ENCODE results near the gene ATXN7L1. TPM values are rescaled to one million over a fixed set of nuclear protein-coding genes. Genes with fewer than 3 reads are reported as not detected.
"Not testable (repeated sequence)": the region's sequence is repeated elsewhere in the genome, so short reads cannot be mapped to it uniquely, and the experiment has no call there.

ATXN7L1 gene
- total and polyA plus RNA-seq, 2 donors = 7.2 to 7.8 TPM

DNA sequence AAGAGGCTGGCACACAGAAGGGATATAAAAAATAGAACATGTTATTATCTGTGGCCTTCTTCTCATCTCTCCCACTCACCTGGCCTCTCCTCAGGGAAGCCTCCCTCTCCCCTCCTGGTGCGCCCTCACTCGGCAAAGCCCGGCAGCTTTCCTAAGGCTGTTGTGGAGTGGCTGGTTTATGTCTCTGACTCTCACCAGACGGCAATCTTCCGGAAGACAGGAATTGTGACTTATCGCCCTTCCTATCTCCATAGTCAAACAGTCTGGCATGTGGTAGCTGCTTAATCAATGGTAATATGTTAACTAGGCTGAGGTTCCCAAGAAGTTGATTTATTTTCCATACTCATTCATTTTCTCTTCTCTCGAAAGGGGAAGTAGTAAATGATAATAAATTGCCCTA is 78.7 kb downstream of the ATXN7L1 start:
- DNase-seq (ENCODE audit: low read depth in 6 of 9, low spot score in 9 of 9) = no peak
- Histone ChIP-seq H3K4me1 (ENCODE audit: control insufficient read depth in 2 of 2, insufficient read depth in 2 of 2, low read length in 2 of 2) (peaks cover 0 to 2% of the 10 kb centered on the region in 2 donors), H3K36me3 (ENCODE audit: control insufficient read depth in 2 of 2, insufficient read depth in 2 of 2, low read length in 1 of 2) (no peaks in the 10 kb centered on the region), H3K27me3 (ENCODE audit: control insufficient read depth in 2 of 2, insufficient read depth in 1 of 2, low read length in 1 of 2) (no peaks in the 10 kb centered on the region), H3K9me3 (ENCODE audit: control insufficient read depth in 2 of 2, insufficient read depth in 1 of 2, low read length in 1 of 2) (no peaks in the 10 kb centered on the region), H3K4me3 (ENCODE audit: low read length in 2 of 2) (no peak overlapping the region), H3K27ac (ENCODE audit: low read depth in 1 of 2, low read length in 1 of 2) (no peak overlapping the region)
- 99% methylated on average over 7 of the region's 7 CpGs for WGBS

DNA sequence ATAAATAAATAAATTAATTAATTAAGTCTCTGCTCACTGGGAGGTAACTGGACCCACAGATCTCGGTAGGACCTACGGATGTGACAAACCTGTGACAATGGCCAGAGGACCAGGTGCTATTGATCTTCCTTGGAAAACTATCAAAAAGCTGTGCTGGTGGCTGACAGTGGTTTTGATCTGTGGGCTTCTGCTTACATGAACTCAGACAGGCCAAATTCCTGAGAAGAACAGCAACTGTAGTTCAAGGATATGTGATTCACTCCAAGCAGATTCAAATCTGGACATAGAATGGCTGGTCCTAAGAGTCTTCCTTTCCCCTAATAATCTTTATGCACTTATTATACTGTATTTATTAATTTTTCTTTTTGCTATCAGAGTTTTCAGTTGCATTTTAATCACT is 80.0 kb downstream of the ATXN7L1 start:
- Histone ChIP-seq H3K36me3 (ENCODE audit: control insufficient read depth in 2 of 2, insufficient read depth in 2 of 2, low read length in 1 of 2) (no peaks in the 10 kb centered on the region), H3K27ac (ENCODE audit: low read depth in 1 of 2, low read length in 1 of 2) (no peak overlapping the region), H3K27me3 (ENCODE audit: control insufficient read depth in 2 of 2, insufficient read depth in 1 of 2, low read length in 1 of 2) (no peaks in the 10 kb centered on the region), H3K9me3 (ENCODE audit: control insufficient read depth in 2 of 2, insufficient read depth in 1 of 2, low read length in 1 of 2) (no peaks in the 10 kb centered on the region), H3K4me3 (ENCODE audit: low read length in 2 of 2) (no peak overlapping the region), H3K4me1 (ENCODE audit: control insufficient read depth in 2 of 2, insufficient read depth in 2 of 2, low read length in 2 of 2) (peaks cover 0 to 2% of the 10 kb centered on the region in 2 donors)
- WGBS = 99% methylated on average over 2 of the region's 2 CpGs
- no peak for DNase-seq (ENCODE audit: low read depth in 6 of 9, low spot score in 9 of 9)

DNA sequence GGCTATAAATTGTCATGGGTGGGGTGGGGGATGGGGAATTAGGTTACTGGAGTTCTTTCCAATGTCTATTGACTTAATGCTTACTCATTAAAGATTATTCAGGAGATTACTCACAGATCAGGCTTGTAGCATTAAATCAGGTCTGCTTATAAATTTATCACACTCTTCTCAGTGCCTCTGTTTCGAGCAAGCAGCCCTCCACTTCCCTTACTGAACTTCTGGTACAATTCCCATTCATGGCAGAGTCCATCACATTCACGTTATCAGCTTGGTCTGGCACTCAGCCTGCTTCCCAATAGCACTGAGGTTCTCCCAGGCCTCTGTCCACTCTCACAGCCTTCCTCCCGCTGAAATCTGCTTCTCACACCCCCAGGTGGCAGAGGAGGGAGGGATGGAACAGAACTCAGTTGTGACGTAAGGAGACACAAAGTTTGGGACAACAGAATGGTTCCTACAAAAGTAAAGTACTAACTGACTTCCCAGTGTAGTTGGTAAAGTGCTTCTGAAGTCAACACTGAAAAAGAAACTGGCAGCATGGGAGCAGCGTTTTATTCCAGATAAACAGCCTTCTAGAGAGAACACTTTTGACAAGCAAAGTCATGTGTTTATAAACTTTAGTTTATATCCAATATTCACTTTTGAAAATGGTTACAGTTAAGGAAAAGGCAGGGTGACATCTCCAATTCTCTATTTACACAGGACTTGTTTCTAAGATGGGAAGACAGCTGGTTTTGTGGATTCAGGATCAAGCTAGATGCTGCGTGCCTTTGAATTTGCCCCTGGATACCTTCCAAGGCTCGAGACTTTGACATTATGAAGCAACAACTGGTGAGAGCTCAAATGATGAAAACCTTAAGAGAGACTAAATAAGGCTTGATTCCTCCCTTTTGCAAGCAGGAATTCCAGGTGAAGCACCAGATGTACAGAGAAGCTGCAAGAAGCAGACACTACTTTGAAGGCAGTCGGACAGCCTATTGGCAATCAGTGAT is 81.4 kb downstream of the ATXN7L1 start:
- H3K27me3 ChIP-seq (ENCODE audit: control insufficient read depth in 2 of 2, insufficient read depth in 1 of 2, low read length in 1 of 2) = no peaks in the 10 kb centered on the region
- H3K4me3 ChIP-seq (ENCODE audit: low read length in 2 of 2) = no peak overlapping the region
- H3K27ac ChIP-seq (ENCODE audit: low read depth in 1 of 2, low read length in 1 of 2) = no peak overlapping the region
- H3K9me3 ChIP-seq (ENCODE audit: control insufficient read depth in 2 of 2, insufficient read depth in 1 of 2, low read length in 1 of 2) = no peaks in the 10 kb centered on the region
- DNase-seq (ENCODE audit: low read depth in 6 of 9, low spot score in 9 of 9) = no peak
- 82% methylated on average over 8 of the region's 8 CpGs for WGBS
- H3K36me3 ChIP-seq (ENCODE audit: control insufficient read depth in 2 of 2, insufficient read depth in 2 of 2, low read length in 1 of 2) = no peaks in the 10 kb centered on the region
- H3K4me1 ChIP-seq (ENCODE audit: control insufficient read depth in 2 of 2, insufficient read depth in 2 of 2, low read length in 2 of 2) = no peaks in the 10 kb centered on the region

DNA sequence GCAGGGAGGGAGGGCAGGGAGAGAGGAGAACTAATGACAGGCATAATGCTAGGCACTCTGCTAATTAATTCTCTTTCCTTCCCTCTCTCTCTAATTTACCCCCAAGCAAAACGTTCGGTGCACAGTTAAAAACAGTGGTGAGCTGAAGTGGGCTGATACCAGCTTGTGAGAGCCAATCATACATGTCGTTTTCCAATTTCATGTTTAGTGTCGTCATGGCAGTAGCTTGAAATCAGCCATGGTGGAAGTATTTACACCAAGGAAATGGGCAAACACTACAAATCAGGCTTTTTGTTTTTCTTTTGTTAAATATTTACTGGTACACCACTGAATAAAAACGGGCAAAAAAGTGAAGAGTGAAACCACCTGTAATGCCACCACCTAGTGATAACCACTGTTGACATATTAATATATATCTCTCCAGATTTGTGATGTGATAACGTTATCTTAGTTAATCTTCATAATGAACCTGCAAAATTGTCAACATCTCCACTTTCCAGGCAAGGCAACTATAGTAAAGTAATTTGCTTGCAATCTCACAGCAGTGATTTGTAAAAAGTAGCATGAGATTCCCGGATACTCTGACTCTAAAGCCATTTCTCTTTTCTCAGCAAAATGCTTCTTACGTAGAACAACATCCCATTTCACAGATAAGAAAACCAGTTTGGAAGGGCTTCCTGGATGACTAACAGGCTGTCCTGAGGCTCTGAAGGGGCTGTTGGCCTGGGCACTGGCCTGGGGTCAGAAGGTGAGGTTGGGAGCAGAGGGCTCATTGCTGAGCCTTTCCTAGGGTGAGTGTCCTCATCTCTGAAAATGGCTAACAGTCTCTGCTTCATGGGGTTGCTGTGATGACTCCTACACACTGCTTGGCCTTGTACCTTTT is 83.7 kb downstream of the ATXN7L1 start:
- Histone ChIP-seq H3K9me3 (ENCODE audit: control insufficient read depth in 2 of 2, insufficient read depth in 1 of 2, low read length in 1 of 2) (no peaks in the 10 kb centered on the region), H3K4me3 (ENCODE audit: low read length in 2 of 2) (no peak overlapping the region)
- WGBS = 95% methylated on average over 8 of the region's 8 CpGs

DNA sequence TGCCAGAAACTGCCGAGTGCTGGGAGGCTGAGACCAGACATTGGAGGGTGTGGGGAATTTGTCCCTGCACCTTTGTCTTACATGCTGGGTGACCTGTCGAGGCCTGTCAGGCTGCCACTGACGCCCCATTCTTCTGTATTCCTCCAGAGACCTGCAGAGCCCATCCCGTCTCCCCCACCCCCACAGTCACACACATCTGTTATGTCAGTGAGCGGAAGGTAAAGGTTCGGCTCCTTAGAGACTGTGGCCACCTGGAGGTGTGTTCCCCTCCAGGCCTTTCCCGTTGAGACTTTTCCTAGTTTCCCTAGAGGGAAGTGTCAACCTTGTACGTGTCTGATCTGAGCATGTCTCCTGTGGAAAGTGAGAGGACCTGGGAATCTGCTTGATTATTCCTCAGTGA is 84.5 kb downstream of the ATXN7L1 start:
- no peak overlapping the region for H3K27ac ChIP-seq (ENCODE audit: low read depth in 1 of 2, low read length in 1 of 2)
- WGBS = 96% methylated on average over 8 of the region's 8 CpGs
- no peak overlapping the region for H3K4me3 ChIP-seq (ENCODE audit: low read length in 2 of 2)
- no peaks in the 10 kb centered on the region for H3K4me1 ChIP-seq (ENCODE audit: control insufficient read depth in 2 of 2, insufficient read depth in 2 of 2, low read length in 2 of 2)
- DNase-seq (ENCODE audit: low read depth in 6 of 9, low spot score in 9 of 9) = no peak
- H3K27me3 ChIP-seq (ENCODE audit: control insufficient read depth in 2 of 2, insufficient read depth in 1 of 2, low read length in 1 of 2) = no peaks in the 10 kb centered on the region
- H3K36me3 ChIP-seq (ENCODE audit: control insufficient read depth in 2 of 2, insufficient read depth in 2 of 2, low read length in 1 of 2) = no peaks in the 10 kb centered on the region
- no peaks in the 10 kb centered on the region for H3K9me3 ChIP-seq (ENCODE audit: control insufficient read depth in 2 of 2, insufficient read depth in 1 of 2, low read length in 1 of 2)

More for the DNA sequence above, 83.7 kb downstream of the ATXN7L1 start:
- no peaks in the 10 kb centered on the region for H3K27me3 ChIP-seq (ENCODE audit: control insufficient read depth in 2 of 2, insufficient read depth in 1 of 2, low read length in 1 of 2)
- H3K36me3 ChIP-seq (ENCODE audit: control insufficient read depth in 2 of 2, insufficient read depth in 2 of 2, low read length in 1 of 2) = no peaks in the 10 kb centered on the region
- H3K27ac ChIP-seq (ENCODE audit: low read depth in 1 of 2, low read length in 1 of 2) = no peak overlapping the region
- no peak for DNase-seq (ENCODE audit: low read depth in 6 of 9, low spot score in 9 of 9)
- no peaks in the 10 kb centered on the region for H3K4me1 ChIP-seq (ENCODE audit: control insufficient read depth in 2 of 2, insufficient read depth in 2 of 2, low read length in 2 of 2)

DNA sequence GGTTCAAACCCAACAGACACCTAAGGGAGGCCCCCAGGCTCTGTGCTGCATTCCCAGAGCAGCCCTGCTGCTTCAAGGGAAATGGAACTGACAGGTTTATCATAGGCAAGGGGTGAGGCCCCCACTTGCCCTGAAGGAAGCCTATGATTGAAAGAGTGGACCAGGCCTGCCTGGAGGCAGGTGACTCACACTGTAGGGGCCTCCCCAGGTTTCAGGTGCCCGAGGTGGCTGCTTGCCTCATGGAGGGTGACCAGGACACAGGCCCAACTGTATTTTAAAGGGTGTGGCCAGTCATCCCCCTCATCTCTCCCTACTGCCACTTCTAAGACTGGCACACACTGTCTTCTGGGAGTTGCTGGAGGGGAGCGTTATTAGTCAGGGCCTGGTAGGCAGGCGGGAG is 85.4 kb downstream of the ATXN7L1 start:
- DNase-seq (ENCODE audit: low read depth in 6 of 9, low spot score in 9 of 9) = no peak
- 97% methylated on average over 3 of the region's 3 CpGs for WGBS
- Histone ChIP-seq H3K4me1 (ENCODE audit: control insufficient read depth in 2 of 2, insufficient read depth in 2 of 2, low read length in 2 of 2) (no peaks in the 10 kb centered on the region), H3K27me3 (ENCODE audit: control insufficient read depth in 2 of 2, insufficient read depth in 1 of 2, low read length in 1 of 2) (no peaks in the 10 kb centered on the region), H3K36me3 (ENCODE audit: control insufficient read depth in 2 of 2, insufficient read depth in 2 of 2, low read length in 1 of 2) (no peaks in the 10 kb centered on the region), H3K4me3 (ENCODE audit: low read length in 2 of 2) (no peak overlapping the region), H3K9me3 (ENCODE audit: control insufficient read depth in 2 of 2, insufficient read depth in 1 of 2, low read length in 1 of 2) (no peaks in the 10 kb centered on the region), H3K27ac (ENCODE audit: low read depth in 1 of 2, low read length in 1 of 2) (no peak overlapping the region)

DNA sequence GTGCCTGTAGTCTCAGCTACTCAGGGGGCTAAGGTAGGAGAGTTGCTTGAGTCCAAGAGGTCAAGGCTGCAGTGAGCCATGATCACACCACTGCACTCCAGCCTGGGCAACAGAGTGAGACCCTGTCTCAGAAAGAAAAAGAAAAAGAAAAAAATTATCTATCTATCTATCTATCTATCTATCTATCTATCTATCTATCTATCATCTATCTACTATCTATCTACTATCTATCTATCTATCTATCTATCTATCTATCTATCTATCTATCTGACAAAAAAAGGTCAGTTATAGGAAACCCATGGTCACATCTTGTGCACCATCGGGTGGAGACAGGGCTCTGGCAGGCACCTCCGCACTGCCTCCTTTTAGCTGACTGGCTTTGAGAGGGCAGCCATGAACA is 85.9 kb downstream of the ATXN7L1 start:
- H3K9me3 ChIP-seq (ENCODE audit: control insufficient read depth in 2 of 2, insufficient read depth in 1 of 2, low read length in 1 of 2); H3K27me3 ChIP-seq (ENCODE audit: control insufficient read depth in 2 of 2, insufficient read depth in 1 of 2, low read length in 1 of 2); H3K36me3 ChIP-seq (ENCODE audit: control insufficient read depth in 2 of 2, insufficient read depth in 2 of 2, low read length in 1 of 2); H3K4me1 ChIP-seq (ENCODE audit: control insufficient read depth in 2 of 2, insufficient read depth in 2 of 2, low read length in 2 of 2); H3K27ac ChIP-seq (ENCODE audit: low read depth in 1 of 2, low read length in 1 of 2); DNase-seq (ENCODE audit: low read depth in 6 of 9, low spot score in 9 of 9); H3K4me3 ChIP-seq (ENCODE audit: low read length in 2 of 2): not testable (repeated sequence)
- 96% methylated on average over 2 of the region's 2 CpGs for WGBS

DNA sequence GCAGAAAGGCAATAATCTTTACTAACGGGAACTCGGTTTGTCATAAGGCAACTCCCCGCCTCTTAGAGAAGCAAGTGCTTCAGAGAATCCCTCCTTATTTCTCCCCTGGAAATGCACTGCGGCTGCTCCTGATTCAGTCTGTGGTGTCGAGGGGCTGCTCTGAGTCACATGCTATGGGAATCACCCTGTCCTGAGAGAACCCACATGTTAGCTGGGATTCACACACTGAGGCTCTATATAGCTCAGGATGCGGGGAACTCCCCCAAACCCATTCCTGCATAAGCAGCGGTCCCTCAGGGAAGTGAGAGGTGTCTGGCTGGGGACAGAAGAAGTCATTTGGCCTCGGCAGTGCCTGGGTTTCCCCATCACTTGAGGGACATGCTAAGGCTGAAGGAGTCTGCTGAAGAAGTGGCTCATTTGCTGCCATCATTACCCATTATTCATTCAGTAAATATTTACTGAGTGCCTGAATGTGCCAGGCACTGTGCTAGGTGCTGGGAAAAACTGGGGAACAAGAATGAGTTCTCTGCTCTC is 87.5 kb downstream of the ATXN7L1 start:
- Histone ChIP-seq H3K4me1 (ENCODE audit: control insufficient read depth in 2 of 2, insufficient read depth in 2 of 2, low read length in 2 of 2) (no peaks in the 10 kb centered on the region), H3K4me3 (ENCODE audit: low read length in 2 of 2) (no peak overlapping the region), H3K36me3 (ENCODE audit: control insufficient read depth in 2 of 2, insufficient read depth in 2 of 2, low read length in 1 of 2) (no peaks in the 10 kb centered on the region), H3K9me3 (ENCODE audit: control insufficient read depth in 2 of 2, insufficient read depth in 1 of 2, low read length in 1 of 2) (no peaks in the 10 kb centered on the region), H3K27me3 (ENCODE audit: control insufficient read depth in 2 of 2, insufficient read depth in 1 of 2, low read length in 1 of 2) (no peaks in the 10 kb centered on the region), H3K27ac (ENCODE audit: low read depth in 1 of 2, low read length in 1 of 2) (no peak overlapping the region)
- DNase-seq (ENCODE audit: low read depth in 6 of 9, low spot score in 9 of 9) = peak in 1 of 9 donors; percentile 13
- WGBS = 93% methylated on average over 8 of the region's 8 CpGs

DNA sequence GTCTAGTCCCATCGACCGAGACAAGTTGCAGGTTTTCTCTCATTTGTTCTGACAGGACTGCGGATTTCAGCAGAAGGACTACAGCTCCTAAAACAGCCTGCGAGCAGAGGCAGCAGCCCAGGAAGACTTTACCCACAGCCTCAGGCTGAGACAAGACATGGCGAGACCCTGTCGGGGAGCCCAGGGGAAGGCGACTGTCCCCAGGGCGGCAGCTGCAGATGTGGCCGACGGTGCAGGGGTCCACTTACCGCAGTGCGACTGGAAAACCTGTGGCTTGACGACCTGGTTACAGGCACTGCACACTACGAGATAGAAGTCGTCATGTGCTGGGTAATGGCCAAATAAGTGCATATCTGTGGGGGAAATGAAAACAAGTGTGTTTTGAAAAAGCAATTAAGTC is 88.0 kb downstream of the ATXN7L1 start:
- Histone ChIP-seq H3K4me3 (ENCODE audit: low read length in 2 of 2) (no peak overlapping the region), H3K4me1 (ENCODE audit: control insufficient read depth in 2 of 2, insufficient read depth in 2 of 2, low read length in 2 of 2) (no peaks in the 10 kb centered on the region), H3K27ac (ENCODE audit: low read depth in 1 of 2, low read length in 1 of 2) (no peak overlapping the region), H3K36me3 (ENCODE audit: control insufficient read depth in 2 of 2, insufficient read depth in 2 of 2, low read length in 1 of 2) (no peaks in the 10 kb centered on the region), H3K9me3 (ENCODE audit: control insufficient read depth in 2 of 2, insufficient read depth in 1 of 2, low read length in 1 of 2) (no peaks in the 10 kb centered on the region), H3K27me3 (ENCODE audit: control insufficient read depth in 2 of 2, insufficient read depth in 1 of 2, low read length in 1 of 2) (no peaks in the 10 kb centered on the region)
- no peak for DNase-seq (ENCODE audit: low read depth in 6 of 9, low spot score in 9 of 9)
- WGBS = 91% methylated on average over 15 of the region's 15 CpGs
